GM18507 (cell line): Measurements from ENCODE around the gene PROZ.

Experiments used
- DNase-seq: peaks from one replicate; pipeline ENCODE4 v3.0.0; 2011; ENCODE audit warnings: low read depth; ENCODE audit not compliant: insufficient read length; ENCODE audit errors: extremely low spot score
- FAIRE-seq: peaks from 2 replicates; lab custom pipeline; 2011; peaks lifted over from hg19 to GRCh38; lab: Jason Lieb, UNC

Gene PROZ

DNA sequence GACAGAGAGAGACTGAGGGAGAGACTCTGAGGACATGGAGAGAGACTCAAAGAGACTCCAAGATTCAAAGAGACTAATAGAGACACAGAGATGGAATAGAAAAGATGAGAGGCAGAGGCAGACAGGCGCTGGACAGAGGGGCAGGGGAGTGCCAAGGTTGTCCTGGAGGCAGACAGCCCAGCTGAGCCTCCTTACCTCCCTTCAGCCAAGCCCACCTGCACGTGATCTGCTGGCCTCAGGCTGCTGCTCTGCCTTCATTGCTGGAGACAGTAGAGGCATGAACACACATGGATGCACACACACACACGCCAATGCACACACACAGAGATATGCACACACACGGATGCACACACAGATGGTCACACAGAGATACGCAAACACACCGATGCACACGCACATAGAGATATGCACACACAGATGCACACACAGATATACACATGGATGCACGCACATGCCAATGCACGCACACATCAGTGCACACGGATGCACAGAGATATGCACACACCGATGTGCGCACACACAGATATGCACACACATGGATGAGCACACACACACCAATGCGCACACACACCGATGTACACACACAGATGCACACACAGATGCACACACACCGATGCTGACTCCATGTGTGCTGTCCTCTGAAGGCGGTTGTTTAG, 39.2 kb upstream of the PROZ start:
- DNase-seq = no peak
- FAIRE-seq = no peak

DNA sequence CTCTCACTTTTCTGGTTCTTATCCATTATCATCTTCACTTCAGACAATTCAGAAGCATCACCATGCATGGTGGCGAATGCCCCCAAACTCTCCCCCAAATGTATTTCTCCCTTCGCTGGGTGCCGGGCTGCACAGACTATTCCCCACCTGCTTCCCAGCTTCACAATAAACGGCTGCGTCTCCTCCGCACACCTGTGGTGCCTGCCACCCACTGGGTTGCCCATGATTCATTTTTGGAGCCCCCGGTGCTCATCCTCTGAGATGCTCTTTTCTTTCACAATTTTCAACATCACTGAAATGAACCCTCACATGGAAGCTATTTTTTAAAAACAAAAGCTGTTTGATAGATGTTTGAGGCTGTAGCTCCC, 38.6 kb upstream of the PROZ start:
- FAIRE-seq = no peak
- no peak for DNase-seq

DNA sequence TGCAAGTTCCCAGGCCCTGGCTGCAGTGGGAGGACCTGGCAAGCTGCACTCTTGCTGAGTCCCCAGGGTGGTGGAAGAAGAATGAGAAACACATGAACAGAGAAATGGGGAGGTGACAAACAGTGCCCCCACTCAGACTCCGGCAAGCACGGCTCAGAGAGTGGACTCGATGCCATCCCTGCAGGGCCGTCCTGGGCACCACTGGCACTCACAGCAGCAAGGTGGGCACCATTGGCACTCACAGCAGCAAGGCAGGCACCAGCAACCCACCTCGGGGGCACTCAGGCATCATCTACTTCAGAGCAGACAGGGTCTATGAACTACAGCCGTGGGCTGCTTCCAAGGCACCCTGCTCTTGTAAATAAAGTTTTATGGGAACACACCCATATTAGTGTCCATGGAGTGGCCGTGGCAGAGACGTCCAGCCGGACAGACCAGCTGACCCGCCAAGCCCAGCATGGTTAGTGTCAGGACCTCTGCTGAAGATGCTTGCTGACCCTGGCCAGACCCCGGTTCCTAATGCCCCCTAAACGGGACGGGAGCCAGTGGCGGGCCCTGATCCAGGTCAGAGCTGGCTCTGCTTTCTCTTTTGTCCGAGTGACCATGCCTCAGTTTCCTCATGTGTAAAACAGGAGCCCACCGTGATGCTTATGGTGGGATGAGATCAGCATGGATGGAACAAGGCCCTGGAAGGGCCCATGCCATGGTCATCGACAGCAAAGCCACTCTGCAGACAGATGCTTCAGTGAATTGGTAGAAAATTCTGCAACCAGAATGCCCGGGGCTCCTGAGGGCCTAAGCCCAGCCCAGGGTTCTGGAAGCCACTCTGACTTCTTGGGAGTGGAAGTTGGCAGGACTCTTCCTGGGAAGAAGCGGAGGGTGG, 37.9 kb upstream of the PROZ start:
- DNase-seq (no peak), FAIRE-seq (no peak)

DNA sequence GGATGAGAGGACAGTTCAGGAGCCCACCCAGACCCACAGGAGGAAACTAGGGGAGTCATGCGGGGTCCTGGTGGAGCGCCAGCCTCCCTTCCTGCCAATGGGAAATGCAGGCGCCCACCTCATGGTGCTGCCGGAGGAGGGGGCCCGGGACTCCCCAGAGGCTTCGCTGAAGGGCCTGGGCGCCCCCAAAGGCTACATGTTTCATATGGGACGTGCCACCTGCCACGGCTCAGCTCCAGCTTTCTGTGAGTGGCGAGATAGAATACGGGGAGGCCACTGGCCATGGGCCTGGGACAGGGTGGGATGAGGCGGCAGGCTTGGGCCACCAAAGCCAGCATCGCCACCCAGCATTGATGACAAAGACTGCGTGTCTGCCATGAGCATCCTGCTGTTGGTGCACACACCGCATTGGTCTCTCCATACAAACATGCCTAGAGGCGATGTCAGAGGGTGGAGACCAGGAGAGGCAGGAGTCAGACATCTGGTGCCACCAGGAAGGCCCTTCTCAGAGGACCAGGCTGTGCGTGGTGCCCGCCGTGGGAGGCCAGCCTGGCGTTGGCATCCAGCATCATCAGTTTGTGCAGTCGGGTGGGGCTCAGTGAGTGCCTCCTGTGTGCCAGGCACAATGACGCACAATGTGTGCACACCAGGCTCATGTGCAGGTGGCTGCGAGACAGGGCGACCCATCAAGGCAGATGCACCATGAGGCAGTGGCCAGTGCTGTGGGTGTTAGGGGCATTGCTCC, 37.1 kb upstream of the PROZ start:
- FAIRE-seq (no peak), DNase-seq (no peak)

DNA sequence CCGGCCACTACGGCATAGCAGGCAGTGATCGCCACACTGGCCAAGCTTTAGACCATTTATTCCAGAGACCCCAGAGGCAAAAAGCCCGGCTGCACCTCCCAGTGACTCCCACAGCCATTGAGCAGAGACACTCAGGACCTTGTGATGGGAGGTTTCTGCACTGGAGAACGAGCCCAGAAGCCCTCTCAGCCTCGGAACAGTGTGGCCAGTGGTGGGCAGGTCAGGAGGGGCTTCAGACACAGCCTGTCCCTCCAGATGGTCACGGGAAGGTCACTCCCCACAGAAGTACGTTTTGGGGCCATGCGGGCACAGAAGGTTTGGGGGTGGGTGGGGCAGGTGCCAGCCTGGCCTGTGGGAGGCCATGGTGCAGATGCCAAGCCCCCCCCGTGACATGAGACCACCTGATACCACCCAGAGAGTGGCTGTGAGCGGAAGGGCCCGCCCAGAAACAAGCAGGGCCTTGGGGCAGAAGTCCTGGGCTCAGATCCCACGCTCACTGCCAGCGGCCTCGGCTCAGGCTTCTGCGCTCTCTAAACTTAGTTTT, 36.4 kb upstream of the PROZ start:
- DNase-seq (no peak), FAIRE-seq (no peak)

DNA sequence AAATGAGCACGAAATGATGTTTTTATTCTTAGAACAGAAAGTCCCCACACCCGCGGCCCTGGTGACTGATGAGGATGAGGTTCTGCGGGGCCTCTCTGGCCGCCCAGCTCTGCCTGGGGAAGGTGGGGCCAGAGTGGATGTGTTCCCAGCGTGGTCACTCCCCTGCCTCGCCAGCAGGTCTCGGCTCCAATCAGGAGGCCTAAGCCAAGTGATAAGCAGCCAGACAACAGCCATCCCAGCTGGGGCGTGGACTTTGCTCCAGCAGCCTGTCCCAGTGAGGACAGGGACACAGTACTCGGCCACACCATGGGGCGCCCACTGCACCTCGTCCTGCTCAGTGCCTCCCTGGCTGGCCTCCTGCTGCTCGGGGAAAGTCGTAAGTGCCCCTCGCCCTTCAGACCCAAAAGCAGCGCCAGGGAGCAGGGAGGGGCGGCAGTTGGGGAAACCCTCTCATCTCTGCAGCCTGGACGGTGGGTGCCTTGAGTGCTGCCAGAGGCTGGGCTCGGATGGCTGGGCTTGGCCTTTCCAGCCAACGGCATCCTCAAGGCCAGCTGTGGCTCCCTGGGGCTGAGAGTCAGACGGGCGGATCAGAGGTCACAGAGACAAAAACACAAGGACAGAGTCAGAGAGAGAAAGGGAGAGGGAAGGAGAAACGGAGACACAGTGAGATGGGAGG, 35.8 kb upstream of the PROZ start, which contains the start of gene F10:
F10 (plus strand) TSS at position 250 of the 676 bp plus-strand sequence; CDS start at position 307, 57 bp downstream.
- FAIRE-seq = no peak
- no peak for DNase-seq

DNA sequence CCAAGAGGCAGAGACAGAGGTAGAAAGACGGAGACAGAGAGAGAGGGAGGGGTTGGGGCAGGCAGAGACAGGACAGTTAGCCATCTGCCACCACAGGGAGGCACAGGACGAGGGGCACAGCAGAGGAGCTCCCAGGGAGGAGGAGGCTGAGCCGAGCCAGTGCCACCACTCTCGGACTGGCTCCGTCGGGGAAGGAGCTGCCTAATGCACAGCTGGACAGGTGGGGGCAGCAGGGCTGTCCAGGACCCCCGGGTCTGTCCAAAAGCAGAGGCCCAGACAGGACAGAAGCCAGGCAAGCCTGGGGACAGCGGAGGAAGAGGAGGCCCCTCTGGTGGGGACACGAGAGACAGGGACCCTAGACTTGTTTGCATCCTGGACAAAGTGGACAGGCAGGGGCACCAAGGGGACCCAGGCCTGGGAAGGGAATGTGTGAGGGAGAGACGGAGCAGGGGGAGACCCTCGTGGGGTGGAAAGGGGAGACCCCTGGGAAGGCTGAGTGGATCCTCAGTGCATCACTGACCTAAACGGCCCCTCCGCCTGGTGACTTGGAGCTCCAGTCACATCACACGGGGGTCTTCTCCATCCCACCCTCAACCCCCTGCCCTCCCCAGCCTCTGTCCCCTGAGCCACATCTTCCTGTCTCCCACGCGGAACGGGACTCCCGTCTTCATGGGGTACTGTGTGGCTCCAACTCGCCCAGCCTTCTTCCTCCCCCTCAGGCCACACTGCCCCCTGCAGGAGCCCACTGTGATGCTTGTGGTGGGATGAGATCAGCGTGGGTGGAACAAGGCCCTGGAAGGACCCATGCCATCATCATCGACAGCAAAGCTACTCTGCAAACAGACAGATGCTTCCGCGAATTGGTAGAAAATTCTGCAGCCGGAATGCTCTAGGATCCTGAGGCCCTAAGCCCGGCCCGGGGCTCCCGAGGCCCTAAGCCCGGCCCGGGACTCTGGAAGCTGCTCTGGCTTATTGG, 34.9 kb upstream of the PROZ start:
- no peak for FAIRE-seq
- no peak for DNase-seq

DNA sequence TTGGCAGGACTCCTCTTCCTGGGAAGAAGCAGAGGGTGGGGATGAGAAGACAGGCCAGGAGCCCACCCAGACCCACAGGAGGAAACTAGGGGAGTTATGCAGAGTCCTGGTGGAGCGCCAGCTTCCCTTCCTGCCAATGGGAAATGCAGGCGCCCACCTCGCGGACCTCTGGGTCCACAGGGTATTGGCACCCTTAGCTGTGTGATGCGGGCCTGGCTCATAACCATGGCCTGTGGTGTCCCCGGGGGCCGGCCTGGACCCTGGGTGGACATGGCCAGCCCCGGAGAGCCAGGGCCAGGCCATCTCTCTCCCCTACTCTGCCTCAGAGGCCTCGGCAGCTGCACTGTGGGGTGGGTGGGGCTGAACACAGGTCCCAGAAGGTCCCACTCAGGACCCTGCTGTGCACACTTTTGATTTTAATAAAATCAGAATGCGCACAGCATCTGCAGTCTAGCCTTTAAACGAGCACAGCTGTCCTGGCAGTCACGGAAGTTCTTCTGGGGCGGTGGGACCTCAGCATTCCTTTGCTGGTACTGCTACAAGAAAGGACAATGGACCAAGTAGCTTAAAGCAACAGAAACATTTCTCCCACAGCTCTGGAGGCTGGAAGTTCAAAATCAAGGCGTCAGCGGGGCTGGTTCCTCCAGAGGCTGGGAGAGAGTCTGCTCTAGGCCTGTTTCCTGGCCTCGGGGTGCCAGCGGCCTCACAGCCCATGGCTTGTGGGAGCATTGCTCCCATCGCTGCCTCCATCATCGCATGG, 34.1 kb upstream of the PROZ start:
- no peak for FAIRE-seq
- no peak for DNase-seq

DNA sequence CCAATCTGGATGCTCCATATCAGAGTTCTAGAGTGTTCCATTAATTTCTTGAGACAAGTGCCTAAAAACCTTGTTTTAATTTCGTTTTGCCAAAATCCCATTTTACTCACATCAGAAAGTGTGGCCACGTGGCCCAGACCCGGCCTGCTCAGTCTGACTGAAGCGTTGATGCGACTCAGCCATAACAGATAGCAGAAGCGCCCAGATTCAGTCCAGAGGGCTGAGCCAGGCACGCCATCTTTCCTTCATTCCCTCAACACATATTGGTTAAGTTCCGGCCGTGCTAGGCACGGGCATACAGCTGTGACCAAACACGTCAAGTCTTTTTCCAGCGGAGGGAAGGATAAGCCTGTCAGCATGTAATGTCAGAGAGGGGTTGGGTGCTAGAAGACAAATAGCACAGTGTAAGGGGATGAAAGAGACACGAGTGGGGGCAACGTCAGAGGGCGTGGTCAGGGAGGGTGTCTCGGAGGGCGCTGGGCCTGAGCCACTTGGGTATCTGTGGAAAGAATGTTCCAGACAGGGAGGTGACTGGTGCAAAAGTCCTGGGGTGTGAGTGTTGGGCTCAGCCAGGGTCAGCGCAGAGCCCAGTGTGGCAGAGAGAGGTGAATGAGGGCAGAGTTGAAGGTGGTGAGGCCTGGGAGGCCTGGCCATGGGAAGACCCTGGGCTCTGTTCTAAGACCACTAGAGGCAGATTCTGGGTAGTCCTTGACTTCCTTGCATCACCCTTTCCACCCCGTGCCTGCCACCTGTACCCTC, 32.8 kb upstream of the PROZ start:
- DNase-seq = no peak
- FAIRE-seq = no peak

DNA sequence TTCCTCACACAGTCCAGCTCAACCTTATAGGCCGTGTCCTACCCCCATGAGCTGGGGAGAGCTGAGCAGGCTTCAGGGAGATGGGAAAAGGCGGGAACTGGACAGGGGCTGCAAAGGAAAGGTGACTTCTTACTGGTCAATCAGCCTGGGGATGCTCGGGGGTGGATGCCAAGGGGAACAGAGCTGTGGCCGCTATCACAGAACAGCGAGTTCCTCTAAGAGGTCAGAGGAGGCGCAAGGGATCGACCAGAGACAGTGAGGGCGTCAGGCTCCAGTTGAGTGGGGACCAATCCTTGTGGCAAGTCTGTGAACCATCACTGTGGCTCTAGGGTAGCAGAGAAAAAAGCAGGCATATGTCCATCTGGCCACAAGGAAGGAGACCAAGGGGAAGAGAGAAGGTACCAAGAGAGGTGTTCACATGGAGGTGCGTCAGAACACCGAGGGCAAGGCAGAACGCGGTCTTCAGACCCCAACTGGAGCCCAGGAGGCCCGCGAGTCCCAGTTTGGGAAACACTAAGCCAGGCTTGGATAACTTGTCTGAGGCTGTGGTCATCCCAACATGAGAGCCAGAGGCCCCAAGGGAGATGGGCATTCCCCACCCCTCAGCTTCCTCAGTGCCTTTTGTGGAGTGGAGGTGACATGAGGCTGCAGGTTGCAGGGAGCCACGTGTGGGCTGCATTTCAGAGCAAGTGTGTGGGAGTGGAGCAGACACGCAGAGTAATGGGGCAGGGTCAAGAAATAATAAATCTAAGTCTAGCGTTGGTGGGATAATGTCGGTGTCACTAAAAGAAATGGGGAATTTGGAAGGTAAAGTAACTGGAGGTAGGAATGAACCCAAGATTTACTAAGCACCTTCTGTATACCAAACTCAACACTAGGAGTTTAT, 31.9 kb upstream of the PROZ start:
- FAIRE-seq (no peak), DNase-seq (no peak)

DNA sequence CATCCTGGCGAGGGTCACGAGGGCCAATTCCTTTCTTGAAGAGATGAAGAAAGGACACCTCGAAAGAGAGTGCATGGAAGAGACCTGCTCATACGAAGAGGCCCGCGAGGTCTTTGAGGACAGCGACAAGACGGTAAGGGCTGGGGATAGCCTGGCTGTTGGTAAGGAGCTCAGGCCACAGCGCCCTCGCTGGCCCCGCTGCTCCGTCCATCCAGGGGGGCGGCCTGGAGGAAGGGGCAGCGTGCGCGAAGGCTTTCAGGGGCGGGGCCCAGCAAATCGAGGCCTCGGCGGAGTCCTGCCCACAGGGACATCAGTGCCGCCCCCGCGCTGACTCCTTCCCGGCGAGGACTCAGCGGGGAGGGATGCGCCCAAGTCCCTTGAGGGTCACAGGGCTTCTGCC, 29.0 kb upstream of the PROZ start:
- DNase-seq (no peak), FAIRE-seq (no peak)

DNA sequence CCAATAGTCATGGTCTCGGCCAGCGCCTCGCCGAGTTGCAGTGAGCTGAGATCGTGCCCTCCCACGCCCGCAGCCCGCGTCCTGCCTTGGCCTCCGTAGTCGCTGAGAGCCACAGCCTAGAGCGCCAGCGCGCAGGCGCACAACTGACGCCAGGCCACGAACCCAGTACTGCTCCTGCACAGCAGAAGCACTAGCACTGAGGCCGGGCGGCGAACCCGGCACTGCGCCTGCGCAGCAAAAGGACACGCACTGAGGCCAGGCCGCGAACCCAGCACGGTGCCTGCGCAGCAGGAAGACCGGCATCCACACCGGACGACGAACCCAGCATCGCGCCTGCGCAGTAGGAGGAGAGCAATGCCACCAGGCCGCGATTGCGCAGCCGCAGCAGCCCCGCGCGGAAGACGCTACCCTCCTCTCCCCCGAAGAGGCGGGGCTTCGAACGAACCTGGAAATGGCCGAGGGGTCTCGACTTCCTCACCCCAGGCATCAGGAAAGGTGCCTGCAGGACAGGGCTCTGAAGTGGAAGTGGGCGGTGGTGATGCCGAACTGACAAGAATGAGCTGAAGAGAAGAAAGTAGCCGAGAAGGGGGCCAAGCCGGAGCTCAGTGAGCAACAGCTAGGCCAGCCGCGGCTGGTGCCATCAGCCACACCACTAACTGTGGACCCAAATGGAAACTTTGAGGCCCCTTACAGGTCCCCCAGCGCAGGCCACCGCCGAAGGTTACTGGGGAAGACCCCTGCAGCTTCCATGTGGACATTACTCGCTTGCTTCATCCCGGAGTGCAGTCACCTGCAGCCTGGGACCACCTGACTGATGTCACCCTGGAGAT, 28.3 kb upstream of the PROZ start:
- DNase-seq (no peak), FAIRE-seq (no peak)

DNA sequence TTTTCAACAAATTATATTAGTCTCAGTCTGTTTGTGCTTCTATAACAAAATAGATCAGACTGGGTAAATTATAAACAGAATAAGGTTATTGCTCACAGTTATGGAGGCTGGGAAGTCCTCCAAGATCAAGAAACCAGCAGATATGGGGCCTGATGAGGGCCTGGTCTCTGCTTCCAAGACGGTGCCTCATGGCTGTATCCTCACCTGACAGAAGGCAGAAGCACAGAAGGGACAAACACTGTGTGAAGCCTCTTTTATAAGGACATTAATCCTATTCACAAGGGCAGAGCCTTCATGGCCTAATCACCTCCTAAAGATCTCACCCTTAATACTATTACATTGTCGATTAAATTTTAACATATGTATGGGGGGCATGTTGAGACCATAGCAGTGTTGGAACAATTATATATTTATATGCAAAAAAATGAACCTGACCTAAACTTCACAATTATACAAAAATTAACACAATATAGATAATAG, 23.1 kb upstream of the PROZ start:
- no peak for FAIRE-seq
- no peak for DNase-seq

DNA sequence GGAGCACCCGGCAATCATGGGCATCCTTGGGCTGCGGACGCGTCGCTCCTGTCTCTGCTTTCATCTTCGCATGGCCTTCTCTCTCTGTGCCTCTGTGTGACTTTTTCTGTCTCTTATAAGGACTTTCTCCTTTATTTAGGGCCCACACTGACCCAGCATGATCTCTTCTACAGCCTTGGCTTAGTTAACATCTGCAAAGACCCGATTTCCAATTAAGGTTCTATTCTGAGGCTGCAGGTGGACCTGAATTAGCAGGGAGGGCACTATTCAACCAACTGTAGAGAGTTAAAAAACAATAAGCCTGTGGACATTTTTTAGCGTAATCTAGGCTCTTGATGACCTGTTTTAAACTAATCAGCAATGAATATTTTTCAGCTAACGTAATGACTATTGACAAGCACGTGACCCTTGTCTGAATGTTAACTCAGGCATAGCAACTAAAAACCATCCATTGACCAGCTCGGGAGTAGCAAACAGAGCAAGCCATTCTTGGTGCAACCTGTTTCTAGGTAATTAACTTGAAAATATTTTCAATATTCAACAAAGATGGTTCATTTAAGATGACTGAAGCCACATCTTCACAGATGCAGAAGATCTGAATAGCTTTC, 20.7 kb upstream of the PROZ start:
- no peak for FAIRE-seq

More for the DNA sequence above, 20.7 kb upstream of the PROZ start:
- no peak for DNase-seq
